RWPE1 (cell line): Measurements from ENCODE around the gene PAX5.

Experiments used
- CTCF ChIA-PET: fragments of 350-600 bp; sonication (Branson Sonifier 250); formaldehyde crosslinking; extraction: SDS; loops from one replicate; lab custom pipeline; 2021; lab: Yijun Ruan, JAX
- POLR2A ChIA-PET: fragments of 400-600 bp; formaldehyde crosslinking; extraction: SDS; loops from one replicate; lab custom pipeline; 2020; ENCODE audit warnings: antibody characterized with exemption; ENCODE audit not compliant: low non-redundant PET; lab: Yijun Ruan, JAX
- DNase-seq: peaks from one replicate; pipeline ENCODE4 v3.0.0; 2012; ENCODE audit warnings: low spot score
- H3K27ac ChIP-seq: fragments of 450-650 bp; 2 replicates; pipeline ENCODE4 v1.5.1; 2017
- TF ChIP-seq, protein P1 (sequence below): fragments of 450-650 bp; conservative IDR thresholded peaks from 2 replicates; pipeline ENCODE4 v1.5.1; 2017; ENCODE audit warnings: low read depth, mild to moderate bottlenecking

Gene PAX5

DNA sequence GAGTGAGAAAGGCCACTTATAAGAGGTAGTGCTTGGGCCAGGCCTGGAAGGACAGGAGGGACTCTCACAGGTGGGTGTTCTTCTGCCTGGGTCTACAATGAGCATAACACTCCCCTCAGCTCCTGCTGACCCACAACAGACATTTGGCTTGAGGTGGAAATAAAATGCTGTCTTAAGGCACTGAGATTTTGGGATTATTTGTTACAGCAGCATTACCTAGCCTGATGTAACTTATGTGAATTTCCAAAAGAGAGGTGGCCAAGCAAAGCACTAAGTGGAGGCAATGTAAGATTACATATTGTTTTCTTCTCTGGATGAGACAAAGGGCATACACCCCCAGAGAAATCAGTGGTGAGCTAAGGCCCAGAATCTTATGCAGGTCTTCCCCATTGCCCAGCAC, 221.5 kb downstream of the PAX5 start:
- POLR2A ChIA-PET: no interaction called here
- DNase-seq: no peak

DNA sequence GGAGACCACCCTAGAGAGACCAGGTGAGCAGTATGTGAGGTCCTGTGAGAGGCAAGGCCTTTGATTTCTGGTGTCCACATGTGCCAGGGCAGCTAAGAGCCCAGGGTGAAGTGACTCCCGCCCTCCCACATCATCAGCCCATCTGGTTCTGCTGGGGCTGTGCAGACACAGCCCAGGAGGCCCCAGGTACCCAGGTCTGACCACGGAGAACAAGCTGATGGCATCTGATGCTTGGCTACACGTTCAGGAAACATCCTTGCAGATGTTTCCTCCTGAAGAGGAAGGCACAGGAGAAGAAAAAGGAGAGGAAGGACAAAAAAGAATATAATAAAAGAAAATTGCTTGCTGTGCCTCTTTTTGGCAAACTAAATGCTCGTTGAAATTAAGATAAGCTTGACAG, 225.8 kb downstream of the PAX5 start:
- POLR2A ChIA-PET: no interaction called here
- no peak for DNase-seq

More for the DNA sequence above, 221.5 kb downstream of the PAX5 start:
- H3K27ac ChIP-seq: no peak overlapping the region
- CTCF ChIA-PET: no interaction called here
- TF ChIP-seq, protein P1, sequence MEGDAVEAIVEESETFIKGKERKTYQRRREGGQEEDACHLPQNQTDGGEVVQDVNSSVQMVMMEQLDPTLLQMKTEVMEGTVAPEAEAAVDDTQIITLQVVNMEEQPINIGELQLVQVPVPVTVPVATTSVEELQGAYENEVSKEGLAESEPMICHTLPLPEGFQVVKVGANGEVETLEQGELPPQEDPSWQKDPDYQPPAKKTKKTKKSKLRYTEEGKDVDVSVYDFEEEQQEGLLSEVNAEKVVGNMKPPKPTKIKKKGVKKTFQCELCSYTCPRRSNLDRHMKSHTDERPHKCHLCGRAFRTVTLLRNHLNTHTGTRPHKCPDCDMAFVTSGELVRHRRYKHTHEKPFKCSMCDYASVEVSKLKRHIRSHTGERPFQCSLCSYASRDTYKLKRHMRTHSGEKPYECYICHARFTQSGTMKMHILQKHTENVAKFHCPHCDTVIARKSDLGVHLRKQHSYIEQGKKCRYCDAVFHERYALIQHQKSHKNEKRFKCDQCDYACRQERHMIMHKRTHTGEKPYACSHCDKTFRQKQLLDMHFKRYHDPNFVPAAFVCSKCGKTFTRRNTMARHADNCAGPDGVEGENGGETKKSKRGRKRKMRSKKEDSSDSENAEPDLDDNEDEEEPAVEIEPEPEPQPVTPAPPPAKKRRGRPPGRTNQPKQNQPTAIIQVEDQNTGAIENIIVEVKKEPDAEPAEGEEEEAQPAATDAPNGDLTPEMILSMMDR: no peak

DNA sequence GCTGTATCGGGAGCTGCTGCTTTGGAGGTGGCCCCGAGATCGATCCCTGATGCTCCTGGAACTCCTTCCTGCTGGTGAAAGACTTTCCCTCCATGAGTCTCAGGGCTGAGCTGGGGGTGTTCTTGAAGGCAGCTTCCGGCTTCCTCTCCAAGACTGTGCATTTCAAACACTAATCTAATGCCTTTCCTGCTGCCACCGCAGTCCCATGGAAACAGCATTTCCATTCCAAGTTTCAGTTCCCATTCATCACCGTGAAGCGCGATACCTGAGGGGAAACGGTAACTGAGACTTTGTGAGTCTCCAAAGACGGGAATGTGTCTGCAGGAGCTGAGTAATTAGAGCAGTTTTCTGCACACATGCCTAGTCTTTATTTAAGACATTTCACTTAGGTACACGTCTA, 230.1 kb downstream of the PAX5 start:
- TF ChIP-seq, protein P1: no peak
- ChIA-PET CTCF (no interaction called here), POLR2A (no interaction called here)
- no peak overlapping the region for H3K27ac ChIP-seq
- no peak for DNase-seq

More for the DNA sequence above, 225.8 kb downstream of the PAX5 start:
- CTCF ChIA-PET: no interaction called here
- H3K27ac ChIP-seq: no peak overlapping the region
- TF ChIP-seq, protein P1: no peak

DNA sequence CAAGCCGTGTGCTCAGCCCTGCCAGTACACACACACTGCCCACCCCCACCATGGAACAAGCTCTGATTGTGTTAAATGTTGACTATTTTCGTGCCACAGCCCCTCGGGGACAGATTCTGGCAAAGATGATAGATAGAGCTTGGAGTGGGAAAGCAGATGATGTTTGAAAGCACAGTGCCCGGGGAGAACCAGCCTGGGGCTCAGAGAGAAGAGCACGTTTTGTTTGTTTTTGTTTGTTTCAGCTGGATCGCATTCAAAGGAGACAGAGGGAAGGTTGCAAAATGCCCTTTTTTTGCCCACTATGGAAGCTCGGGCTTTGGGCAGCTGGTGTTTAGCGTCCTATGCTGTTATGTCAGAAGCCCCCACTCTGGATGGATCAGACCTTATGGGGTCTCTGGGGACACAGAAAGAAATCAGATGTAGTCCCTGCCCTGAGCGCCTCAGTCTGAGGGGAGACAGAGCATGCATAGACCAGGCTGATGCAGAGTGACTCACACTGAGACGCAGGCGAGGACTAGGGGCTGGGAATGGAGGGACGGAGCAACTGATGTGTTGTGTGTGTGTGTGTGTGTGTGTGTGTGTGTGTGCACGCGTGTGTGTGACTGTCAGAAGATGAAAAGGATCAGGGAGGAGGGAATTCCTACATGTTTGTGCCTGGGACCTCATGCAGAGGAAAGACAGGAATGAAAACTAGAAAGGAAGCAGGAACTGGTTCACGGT, 231.7 kb downstream of the PAX5 start:
- TF ChIP-seq, protein P1: no peak
- peak; percentile 34 for DNase-seq
- ChIA-PET CTCF (no interaction called here), POLR2A (no interaction called here)
- no peak overlapping the region for H3K27ac ChIP-seq

DNA sequence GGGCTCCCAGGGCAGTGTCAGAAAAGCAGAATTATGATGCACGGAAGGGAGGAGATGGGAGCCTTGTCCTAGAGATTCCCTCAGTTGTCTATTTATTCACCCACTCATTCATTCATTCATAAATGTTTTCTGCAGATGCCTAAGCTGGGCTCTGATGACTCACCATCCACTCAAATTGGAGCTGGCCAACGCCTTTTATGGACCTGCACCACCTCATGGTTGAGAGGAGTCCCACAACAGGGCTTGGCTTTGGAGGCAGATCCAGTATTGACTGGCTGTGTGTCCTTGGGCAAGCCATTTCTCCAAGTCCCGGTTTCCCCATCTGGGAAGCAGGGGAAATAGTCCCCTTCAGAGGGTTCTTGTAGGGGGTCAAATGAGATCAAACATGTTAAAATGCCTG, 233.6 kb downstream of the PAX5 start:
- POLR2A ChIA-PET: no interaction called here
- TF ChIP-seq, protein P1: no peak

DNA sequence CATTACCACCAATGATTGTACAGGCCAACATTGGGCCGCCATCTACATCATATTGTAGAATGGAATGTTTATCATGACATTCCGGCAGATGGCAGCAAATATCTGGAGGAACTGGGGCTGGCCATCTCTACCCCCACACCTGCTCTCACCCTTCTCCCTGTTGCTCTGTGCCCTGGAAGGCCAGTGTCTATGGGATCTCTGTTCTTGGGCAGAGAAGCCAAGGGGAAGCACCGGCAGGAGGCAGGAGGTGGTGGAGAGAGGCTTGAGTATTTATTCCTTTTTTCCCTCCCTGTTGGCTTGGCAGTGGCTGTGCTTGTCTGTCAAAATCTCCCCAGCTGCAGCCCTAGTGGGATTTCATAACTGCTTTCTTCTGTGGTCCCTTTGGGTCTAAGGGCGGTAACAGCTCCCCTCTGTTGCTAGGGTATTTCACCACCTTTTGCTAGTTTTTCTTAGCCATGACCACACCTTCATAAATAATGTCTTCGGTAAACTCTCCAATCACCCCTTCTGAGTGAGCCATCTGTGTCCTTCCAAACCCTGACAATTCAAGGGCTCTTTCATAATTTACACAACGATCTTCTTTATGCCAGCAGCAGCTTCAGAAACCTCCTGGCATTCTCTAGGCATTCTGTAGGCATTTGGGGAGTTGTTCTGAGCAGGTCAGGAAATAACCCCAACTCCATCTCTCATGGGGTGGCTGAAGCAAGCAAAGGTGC, 235.6 kb downstream of the PAX5 start:
- POLR2A ChIA-PET: no interaction called here

More for the DNA sequence above, 233.6 kb downstream of the PAX5 start:
- DNase-seq: no peak
- CTCF ChIA-PET: interaction anchor here (0.5 to 2.4 kb wide), 4 partner anchors 10 to 563 kb away, joined by 3 to 7 read pairs (median 4); no protein-coding TSS in a partner anchor
- H3K27ac ChIP-seq: no peak overlapping the region

More for the DNA sequence above, 235.6 kb downstream of the PAX5 start:
- TF ChIP-seq, protein P1: no peak; the same call in 1 of the 2 replicates
- no peak overlapping the region for H3K27ac ChIP-seq
- CTCF ChIA-PET: interaction anchor here (0.6 to 2.4 kb wide), 4 partner anchors 72 to 193 kb away, joined by 3 to 6 read pairs (median 3); no protein-coding TSS in a partner anchor
- peak; percentile 62 for DNase-seq
